A549 (cell line): ENCODE data around the gene MYO1H. TPM values are rescaled to one million over a fixed set of nuclear protein-coding genes. Genes with fewer than 3 reads are reported as not detected.

Experiments used
- ATAC-seq, 2 experiments: fragments of 200-7000 bp in 1 of 2; fragments of >200 bp in 1 of 2; cut with Nextera tagmentation in 1 of 2; cut with Tn5 transposase in 1 of 2; 3 replicates each; pipeline versions ENCODE4 v1.8.0 to v1.9.1; 2018 to 2020; ENCODE audit warnings: mild to moderate bottlenecking in 1 of 2, moderate library complexity in 1 of 2
- CTCF ChIA-PET: fragments of 300-600 bp; sonication (Branson Sonifier 250); formaldehyde crosslinking; extraction: SDS; loops from one replicate; lab custom pipeline; 2021; ENCODE audit warnings: antibody characterized with exemption, inconsistent platforms; lab: Yijun Ruan, JAX
- POLR2A ChIA-PET: fragments of 350-600 bp; formaldehyde crosslinking; extraction: SDS; loops from one replicate; lab custom pipeline; 2021; ENCODE audit warnings: antibody characterized with exemption, inconsistent platforms; lab: Yijun Ruan, JAX
- DNase-seq, 2 experiments: peaks; one replicate each; pipeline versions ENCODE4 v3.0.0 to v3.0.0-alpha.2; 2011 to 2016; ENCODE audit warnings: low read depth in 1 of 2, low spot score in 1 of 2
- FAIRE-seq: peaks from 2 replicates; lab custom pipeline; 2011; peaks lifted over from hg19 to GRCh38; lab: Jason Lieb, UNC
- H3K27ac ChIP-seq, 2 experiments: fragments of >200 bp; sonication (Bioruptor Twin); formaldehyde crosslinking; 3 replicates each; pipeline ENCODE4 v1.5.1; 2016 to 2017
- H3K4me1 ChIP-seq: fragments of >200 bp; sonication (Bioruptor Twin); formaldehyde crosslinking; 3 replicates; pipeline ENCODE4 v1.6.1; 2016
- H3K4me2 ChIP-seq: fragments of >200 bp; sonication (Bioruptor Twin); formaldehyde crosslinking; 3 replicates; pipeline ENCODE4 v1.6.1; 2016
- H3K4me3 ChIP-seq: fragments of >200 bp; sonication (Bioruptor Twin); formaldehyde crosslinking; 3 replicates; pipeline ENCODE4 v1.5.1; 2016
- H3K9me3 ChIP-seq: fragments of >200 bp; sonication (Bioruptor Twin); formaldehyde crosslinking; 3 replicates; pipeline ENCODE4 v1.6.1; 2016
- BCL3 ChIP-seq: fragments of >200 bp; sonication (Bioruptor Twin); formaldehyde crosslinking; IDR thresholded peaks from 3 replicates; pipeline ENCODE4 v1.6.1; 2016
- CBX2 ChIP-seq: fragments of 200-600 bp; sonication (generic); IDR thresholded peaks from 2 replicates; pipeline ENCODE4 v1.6.1; 2016; ENCODE audit warnings: low read depth, mild to moderate bottlenecking, borderline replicate concordance
- CEBPB ChIP-seq, 2 experiments: fragments of >200 bp in 1 of 2; sonication (Bioruptor Twin) in 1 of 2; formaldehyde crosslinking in 1 of 2; IDR thresholded peaks; 2 replicates each; pipeline ENCODE4 v1.6.1; 2012 to 2016
- E2F6 ChIP-seq: IDR thresholded peaks from 2 replicates; pipeline ENCODE4 v1.6.1; 2012; ENCODE audit warnings: low read depth, borderline replicate concordance
- EHF ChIP-seq: fragments of 250-450 bp; sonication (Bioruptor Pico); IDR thresholded peaks from 2 replicates; pipeline ENCODE4 v1.5.0; 2020; ENCODE audit warnings: mild to moderate bottlenecking
- FOSB ChIP-seq: fragments of 250-450 bp; sonication (Bioruptor Pico); IDR thresholded peaks from 2 replicates; pipeline ENCODE4 v1.5.0; 2020; ENCODE audit warnings: mild to moderate bottlenecking, moderate library complexity
- FOSL2 ChIP-seq, 2 experiments: fragments of 450-650 bp in 1 of 2; fragments of >200 bp in 1 of 2; sonication (Bioruptor Twin) in 1 of 2; formaldehyde crosslinking; IDR thresholded peaks; 2 replicates each; pipeline versions ENCODE4 v1.5.0 to v1.6.1; 2016 to 2020; ENCODE audit warnings: mild to moderate bottlenecking in 1 of 2, moderate library complexity in 1 of 2
- FOXS1 ChIP-seq: fragments of 250-450 bp; sonication (Bioruptor Pico); IDR thresholded peaks from 2 replicates; pipeline ENCODE4 v1.5.0; 2020; ENCODE audit warnings: mild to moderate bottlenecking, moderate library complexity
- GATA3 ChIP-seq: IDR thresholded peaks from 2 replicates; pipeline ENCODE4 v1.6.1; 2012; ENCODE audit warnings: borderline replicate concordance
- HES2 ChIP-seq: fragments of >200 bp; sonication (Bioruptor Twin); formaldehyde crosslinking; IDR thresholded peaks from 2 replicates; pipeline ENCODE4 v1.6.1; 2016
- JUNB ChIP-seq: fragments of >200 bp; sonication (Bioruptor Twin); formaldehyde crosslinking; IDR thresholded peaks from 2 replicates; pipeline ENCODE4 v1.6.1; 2016
- MAX ChIP-seq: IDR thresholded peaks from 2 replicates; pipeline ENCODE4 v1.6.1; 2012
- MYC ChIP-seq: IDR thresholded peaks from 2 replicates; pipeline ENCODE4 v1.6.1; 2012; ENCODE audit warnings: mild to moderate bottlenecking, inconsistent platforms, low read length, improper control_type of control experiment, borderline replicate concordance
- PHF8 ChIP-seq: fragments of 200-600 bp; sonication (generic); IDR thresholded peaks from 2 replicates; pipeline ENCODE4 v1.6.1; 2016; ENCODE audit warnings: low read depth, mild to moderate bottlenecking, antibody characterized with exemption, moderate library complexity, borderline replicate concordance
- RAD21 ChIP-seq, 2 experiments: fragments of >200 bp in 1 of 2; sonication (Bioruptor Twin) in 1 of 2; formaldehyde crosslinking in 1 of 2; IDR thresholded peaks in 1 of 2; conservative IDR thresholded peaks in 1 of 2; 2 replicates in 1 of 2; 3 replicates in 1 of 2; pipeline ENCODE4 v1.6.1; 2012 to 2018; ENCODE audit warnings: inconsistent platforms in 1 of 2
- RARB ChIP-seq: fragments of 250-450 bp; sonication (Bioruptor Pico); IDR thresholded peaks from 2 replicates; pipeline ENCODE4 v1.8.0; 2021; ENCODE audit warnings: mild to moderate bottlenecking, moderate library complexity
- RCOR1 ChIP-seq: fragments of 150-350 bp; IDR thresholded peaks from 2 replicates; pipeline ENCODE4 v1.6.1; 2014; ENCODE audit warnings: antibody characterized with exemption, low read length, low read depth
- RNF2 ChIP-seq: fragments of 200-600 bp; sonication (generic); IDR thresholded peaks from 2 replicates; pipeline ENCODE4 v1.6.1; 2016; ENCODE audit warnings: low read depth, mild to moderate bottlenecking, antibody characterized with exemption, moderate library complexity, borderline replicate concordance
- SMC3 ChIP-seq: fragments of >200 bp; sonication (Bioruptor Twin); formaldehyde crosslinking; IDR thresholded peaks from 3 replicates; pipeline ENCODE4 v1.6.1; 2018; ENCODE audit warnings: inconsistent platforms
- USF2 ChIP-seq: fragments of 450-650 bp; IDR thresholded peaks from 2 replicates; pipeline ENCODE4 v1.6.1; 2014; ENCODE audit warnings: antibody characterized with exemption
- ZC3H11A ChIP-seq: fragments of 450-650 bp; IDR thresholded peaks from 2 replicates; pipeline ENCODE4 v1.6.1; 2014; ENCODE audit warnings: antibody characterized with exemption, mild to moderate bottlenecking
- ZFP36 ChIP-seq: fragments of 450-650 bp; IDR thresholded peaks from 2 replicates; pipeline ENCODE4 v1.6.1; 2014; ENCODE audit warnings: borderline replicate concordance; ENCODE audit not compliant: partially characterized antibody
- WGBS: methylation state at CpG from one replicate; pipeline ENCODE4 v1.1.6; 2017; ENCODE audit errors: missing lambda C conversion rate; 5-methylcytosine and 5-hydroxymethylcytosine counted together
- polyA plus RNA-seq, 4 experiments: library from polyadenylated mRNA; depleted of rRNA in 3 of 4; stranded (reverse); fragments of >200 nt; fragmentation: RNase III in 1 of 4; extraction: RNeasy Plus Mini Kit Qiagen cat#74134 plus additional on column Dnase treatment in 1 of 4; gene quantifications; 2 replicates in 3 of 4; 3 replicates in 1 of 4; pipeline ENCODE4 v1.2.3, GENCODE V29; 2011 to 2017

MYO1H gene
- polyA plus RNA-seq, 2 of the 4 experiments (the other 2 are of a cell fraction) = not detected

- Histone ChIP-seq H3K4me3 (no peak overlapping the region), H3K4me1 (peaks cover 17% of the 10 kb centered on the region; the same call in 2 of the 3 replicates), H3K27ac (no peak overlapping the region), H3K4me2 (no peak overlapping the region), H3K9me3 (no peaks in the 10 kb centered on the region)
- no peak for ATAC-seq
- ChIA-PET POLR2A (no interaction called here), CTCF (no interaction called here)
- FAIRE-seq = no peak
- no peak for DNase-seq
- 91% methylated on average over 4 of the region's 4 CpGs for WGBS
- no peak for TF ChIP-seq BCL3
- no peak for TF ChIP-seq RARB (CRISPR knock-in tag)
- TF ChIP-seq JUNB = no peak
- no peak for TF ChIP-seq HES2
- no peak for TF ChIP-seq ZFP36
- TF ChIP-seq FOSB = no peak
- TF ChIP-seq GATA3 = no peak
- TF ChIP-seq EHF (CRISPR knock-in tag) = no peak
- TF ChIP-seq FOXS1 (CRISPR knock-in tag) = no peak
- TF ChIP-seq FOSL2 (IDR thresholded peaks at IDR 0.05) = no peak
- no peak for TF ChIP-seq FOSL2 (CRISPR knock-in tag; IDR thresholded peaks at IDR 0.05)
- TF ChIP-seq E2F6 = no peak
- no peak for TF ChIP-seq RNF2
- TF ChIP-seq RCOR1 = no peak
- TF ChIP-seq MYC = no peak
- TF ChIP-seq CEBPB (IDR thresholded peaks at IDR 0.05) = no peak
- no peak for TF ChIP-seq PHF8
- TF ChIP-seq MAX = no peak
- TF ChIP-seq RAD21 (conservative IDR thresholded peaks at IDR 0.05 in 1 of 2, IDR thresholded peaks at IDR 0.05 in 1 of 2) = no peak
Measured at GRCh38 chr12:109480356-109480755, 132.7 kb downstream of the MYO1H start.

GRCh38 chr12:109481863-109482262, 134.2 kb downstream of the MYO1H start:
- TF ChIP-seq CBX2 (no peak), SMC3 (no peak), ZFP36 (no peak), USF2 (no peak)
- FAIRE-seq (no peak), ATAC-seq (no peak), DNase-seq (no peak)
- CTCF ChIA-PET = no interaction called here
- 83% methylated on average over 1 of the region's 1 CpG for WGBS
- H3K9me3 ChIP-seq = no peaks in the 10 kb centered on the region
- no peak overlapping the region for H3K4me3 ChIP-seq
- no peak overlapping the region for H3K27ac ChIP-seq
- H3K4me1 ChIP-seq = peaks cover 8% of the 10 kb centered on the region; the same call in 2 of the 3 replicates
- POLR2A ChIA-PET = no interaction called here
- no peak overlapping the region for H3K4me2 ChIP-seq

- FAIRE-seq (no peak), ATAC-seq (no peak), DNase-seq (no peak)
- whole genome bisulfite sequencing = 86% methylated on average over 2 of the region's 2 CpGs
- Histone ChIP-seq H3K4me3 (no peak overlapping the region), H3K9me3 (no peaks in the 10 kb centered on the region), H3K4me1 (peaks cover 8% of the 10 kb centered on the region; the same call in 2 of the 3 replicates), H3K27ac (no peak overlapping the region), H3K4me2 (no peak overlapping the region)
- ChIA-PET POLR2A (no interaction called here), CTCF (interaction anchor here (0.6 to 1.3 kb wide), 4 partner anchors 38 to 479 kb away, joined by 3 read pairs; no protein-coding TSS in a partner anchor)
- TF ChIP-seq ZC3H11A = no peak
Measured at GRCh38 chr12:109482491-109482890, 134.8 kb downstream of the MYO1H start.
